Endodermal cell (in vitro differentiated cells): Measurements from ENCODE around the gene WNK2. TPM values are rescaled to one million over a fixed set of nuclear protein-coding genes. Genes with fewer than 3 reads are reported as not detected.

Source experiments
- DNase-seq: peaks from one replicate; pipeline ENCODE4 v3.0.0-alpha.2; 2017
- H3K27ac ChIP-seq: 2 replicates; pipeline ENCODE4 v1.5.1; 2013; ENCODE audit warnings: mild to moderate bottlenecking, low read depth, low read length, moderate library complexity
- H3K27me3 ChIP-seq: 2 replicates; pipeline ENCODE4 v1.6.1; 2013; ENCODE audit warnings: mild to moderate bottlenecking, low read length, moderate library complexity; ENCODE audit not compliant: insufficient read depth, control insufficient read depth, poor library complexity, severe bottlenecking
- H3K36me3 ChIP-seq: 2 replicates; pipeline ENCODE4 v1.7.0; 2013; ENCODE audit warnings: mild to moderate bottlenecking, low read length, moderate library complexity; ENCODE audit not compliant: control insufficient read depth, insufficient read depth
- H3K4me1 ChIP-seq: one replicate; pipeline ENCODE4 v1.7.0; 2013; ENCODE audit warnings: low read length; ENCODE audit not compliant: control insufficient read depth, insufficient read depth
- H3K4me3 ChIP-seq: 2 replicates; pipeline ENCODE4 v1.5.1; 2013; ENCODE audit warnings: mild to moderate bottlenecking, low read length, moderate library complexity
- H3K9ac ChIP-seq: 2 replicates; pipeline ENCODE4 v1.6.1; 2013; ENCODE audit warnings: mild to moderate bottlenecking, low read length, moderate library complexity; ENCODE audit not compliant: poor library complexity, severe bottlenecking; ENCODE audit errors: extremely low read depth
- H3K9me3 ChIP-seq: 2 replicates; pipeline ENCODE4 v1.6.1; 2013; ENCODE audit warnings: mild to moderate bottlenecking, low read length, moderate library complexity; ENCODE audit not compliant: control insufficient read depth
- H3K27ac Mint-ChIP-seq: 2 replicates; pipeline ENCODE4 v1.8.0; 2020; ENCODE audit warnings: mixed read lengths
- H3K27me3 Mint-ChIP-seq: 2 replicates; pipeline ENCODE4 v1.8.0; 2021; ENCODE audit warnings: mild to moderate bottlenecking, mixed read lengths; ENCODE audit not compliant: insufficient read depth
- H3K36me3 Mint-ChIP-seq: 2 replicates; pipeline ENCODE4 v1.8.0; 2020; ENCODE audit warnings: low read depth, mixed read lengths
- H3K4me1 Mint-ChIP-seq: 2 replicates; pipeline ENCODE4 v1.8.0; 2020; ENCODE audit warnings: mixed read lengths
- H3K4me3 Mint-ChIP-seq: 2 replicates; pipeline ENCODE4 v1.8.0; 2020; ENCODE audit warnings: mild to moderate bottlenecking, moderate library complexity, mixed read lengths
- H3K9me3 Mint-ChIP-seq: 2 replicates; pipeline ENCODE4 v1.8.0; 2020; ENCODE audit warnings: mild to moderate bottlenecking, mixed read lengths
- CTCF ChIP-seq: fragments of 200-600 bp; sonication (generic); conservative IDR thresholded peaks from 2 replicates; pipeline ENCODE4 v1.5.0; 2021; ENCODE audit warnings: antibody characterized with exemption, mild to moderate bottlenecking
- WGBS, 2 experiments: methylation state at CpG; one replicate each; pipeline versions ENCODE4 v1.1.5 to v1.1.7; 2013; ENCODE audit warnings: missing lambda C conversion rate in 2 of 2, mixed read lengths in 1 of 2; ENCODE audit not compliant: insufficient coverage in 1 of 2, insufficient read length in 1 of 2; 5-methylcytosine and 5-hydroxymethylcytosine counted together
- total RNA-seq, 2 donors: library from RNA; stranded (reverse); fragmentation: NEBNext Ultra II Directional in 1 of 2; extraction: Animal tissue kit (Norgen Biotek cat#: 25700) in 1 of 2; gene quantifications; 2 replicates in 1 of 2; 3 replicates in 1 of 2; pipeline ENCODE4 v1.2.1, GENCODE V29; 2021

WNK2 gene
- total RNA-seq, 2 donors from 2014 or later, result 46.1 to 48.8 TPM

DNA sequence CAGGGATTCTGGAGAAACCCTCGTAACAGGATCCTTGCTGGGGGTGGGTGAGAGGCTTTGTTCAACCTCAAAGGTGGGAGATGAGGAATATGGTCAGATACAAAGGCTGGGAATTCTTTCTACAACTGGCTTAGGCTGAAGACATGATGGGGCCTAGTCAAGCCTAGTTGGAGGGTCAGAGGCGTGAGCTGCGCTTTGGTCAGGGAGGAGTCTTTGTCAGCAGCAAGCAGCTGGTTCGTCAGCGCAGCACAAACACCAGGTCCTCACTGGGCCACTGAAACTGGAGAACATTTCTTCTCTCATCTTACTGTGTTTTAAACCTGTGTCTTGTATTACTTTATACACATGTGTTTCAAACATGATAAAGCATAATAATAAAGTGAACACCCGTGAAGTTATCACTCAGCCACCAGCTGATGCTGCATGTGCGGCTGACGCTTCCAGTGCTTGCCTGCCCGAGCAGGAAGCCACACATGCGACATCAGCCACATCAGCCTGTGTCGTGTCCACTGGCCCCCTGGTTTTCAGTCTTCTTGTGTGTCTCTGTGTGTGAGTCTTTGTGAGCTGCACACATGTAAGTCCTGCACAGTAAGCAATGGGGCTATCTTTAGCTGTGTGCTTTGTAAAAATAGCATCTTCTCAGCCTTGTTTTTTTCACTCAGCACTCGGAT is 81.5 kb downstream of the WNK2 start:
- DNase-seq, result no peak
- Histone ChIP-seq H3K9ac (no peak overlapping the region), H3K9me3 (no peaks in the 10 kb centered on the region), H3K27me3 (no peaks in the 10 kb centered on the region), H3K4me3 (no peak overlapping the region), H3K36me3 (peaks cover 10% of the 10 kb centered on the region), H3K4me1 (no peaks in the 10 kb centered on the region), H3K27ac (no peak overlapping the region)
- WGBS, 2 experiments, result 88 to 95% methylated on average over 7 to 12 of the region's 12 CpGs
- no peaks in the 10 kb centered on the region for H3K9me3 Mint-ChIP-seq
- no peak for TF ChIP-seq CTCF
- no peaks in the 10 kb centered on the region for H3K27me3 Mint-ChIP-seq
- H3K4me1 Mint-ChIP-seq, result no peaks in the 10 kb centered on the region
- no peak overlapping the region for H3K4me3 Mint-ChIP-seq
- H3K27ac Mint-ChIP-seq, result no peak overlapping the region
- H3K36me3 Mint-ChIP-seq, result peaks cover 10% of the 10 kb centered on the region

- no peak overlapping the region for H3K4me3 ChIP-seq
- no peak overlapping the region for H3K27ac Mint-ChIP-seq
- no peak overlapping the region for H3K27ac ChIP-seq
- no peaks in the 10 kb centered on the region for H3K27me3 ChIP-seq
- no peaks in the 10 kb centered on the region for H3K27me3 Mint-ChIP-seq
- H3K9me3 Mint-ChIP-seq, result no peaks in the 10 kb centered on the region
- H3K4me1 ChIP-seq, result no peaks in the 10 kb centered on the region
- H3K36me3 ChIP-seq, result peaks cover 10% of the 10 kb centered on the region
- peaks cover 15% of the 10 kb centered on the region for H3K36me3 Mint-ChIP-seq
- no peaks in the 10 kb centered on the region for H3K4me1 Mint-ChIP-seq
- TF ChIP-seq CTCF, result no peak
- no peak overlapping the region for H3K9ac ChIP-seq
- WGBS, 2 experiments, result 87 to 92% methylated on average over 5 to 6 of the region's 6 CpGs
- H3K9me3 ChIP-seq, result no peaks in the 10 kb centered on the region
- no peak for DNase-seq
- H3K4me3 Mint-ChIP-seq, result no peak overlapping the region
These were observed 82.0 kb downstream of the WNK2 start for GRCh38 chr9:93265972-93266371.

- DNase-seq, result no peak
- no peak overlapping the region for H3K27ac Mint-ChIP-seq
- peaks cover 19% of the 10 kb centered on the region for H3K36me3 Mint-ChIP-seq
- Histone ChIP-seq H3K4me1 (no peaks in the 10 kb centered on the region), H3K4me3 (no peak overlapping the region), H3K27me3 (no peaks in the 10 kb centered on the region), H3K27ac (no peak overlapping the region), H3K9ac (no peak overlapping the region), H3K36me3 (peaks cover 10% of the 10 kb centered on the region), H3K9me3 (no peaks in the 10 kb centered on the region)
- H3K4me1 Mint-ChIP-seq, result no peaks in the 10 kb centered on the region
- no peaks in the 10 kb centered on the region for H3K27me3 Mint-ChIP-seq
- H3K9me3 Mint-ChIP-seq, result peaks cover 3% of the 10 kb centered on the region
- 92 to 98% methylated on average over 6 of the region's 6 CpGs for WGBS, 2 experiments
- TF ChIP-seq CTCF, result no peak
- no peak overlapping the region for H3K4me3 Mint-ChIP-seq
These were observed 82.6 kb downstream of the WNK2 start for GRCh38 chr9:93266521-93267001.
